GM12878 (cell line): Measurements from ENCODE around the gene COPS6.

ENCODE experiments used
- EZH2 ChIP-seq: IDR thresholded peaks from 2 replicates; pipeline ENCODE4 v1.6.1; 2012; ENCODE audit warnings: low read depth, mild to moderate bottlenecking, control low read depth, inconsistent platforms, low read length, borderline replicate concordance; ENCODE audit not compliant: control insufficient read depth
- POLR2A ChIP-seq: IDR thresholded peaks from 2 replicates; pipeline ENCODE4 v1.6.1; 2011; ENCODE audit warnings: low read depth, mild to moderate bottlenecking, low read length
- REST ChIP-seq: IDR thresholded peaks from 2 replicates; pipeline ENCODE4 v1.6.1; 2012; ENCODE audit warnings: mild to moderate bottlenecking, low read depth, low read length
- TF ChIP-seq, protein P1 (sequence below): fragments of 450-650 bp; IDR thresholded peaks from 2 replicates; pipeline ENCODE4 v1.6.1; 2017; ENCODE audit warnings: mild to moderate bottlenecking

DNA sequence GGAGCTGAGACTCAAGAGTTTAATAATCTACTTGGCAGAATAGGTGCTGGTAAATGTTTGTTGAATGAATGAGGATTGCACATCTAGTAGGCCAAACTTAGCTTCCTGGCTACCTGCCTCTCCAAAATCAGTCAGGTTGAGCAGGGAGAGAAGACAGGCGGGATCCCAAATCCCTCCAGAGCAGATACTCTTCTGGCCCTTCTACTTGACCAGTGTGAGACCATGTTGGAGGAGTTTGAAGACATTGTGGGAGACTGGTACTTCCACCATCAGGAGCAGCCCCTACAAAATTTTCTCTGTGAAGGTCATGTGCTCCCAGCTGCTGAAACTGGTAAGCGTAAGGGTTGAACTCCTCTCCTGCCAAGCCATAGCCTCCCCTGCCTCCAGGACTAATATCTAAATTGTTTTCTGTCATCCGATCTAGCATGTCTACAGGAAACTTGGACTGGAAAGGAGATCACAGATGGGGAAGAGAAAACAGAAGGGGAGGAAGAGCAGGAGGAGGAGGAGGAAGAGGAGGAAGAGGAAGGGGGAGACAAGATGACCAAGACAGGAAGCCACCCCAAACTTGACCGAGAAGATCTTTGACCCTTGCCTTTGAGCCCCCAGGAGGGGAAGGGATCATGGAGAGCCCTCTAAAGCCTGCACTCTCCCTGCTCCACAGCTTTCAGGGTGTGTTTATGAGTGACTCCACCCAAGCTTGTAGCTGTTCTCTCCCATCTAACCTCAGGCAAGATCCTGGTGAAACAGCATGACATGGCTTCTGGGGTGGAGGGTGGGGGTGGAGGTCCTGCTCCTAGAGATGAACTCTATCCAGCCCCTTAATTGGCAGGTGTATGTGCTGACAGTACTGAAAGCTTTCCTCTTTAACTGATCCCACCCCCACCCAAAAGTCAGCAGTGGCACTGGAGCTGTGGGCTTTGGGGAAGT, 35.8 kb downstream of the COPS6 start:
- no peak for TF ChIP-seq REST
- TF ChIP-seq, protein P1, sequence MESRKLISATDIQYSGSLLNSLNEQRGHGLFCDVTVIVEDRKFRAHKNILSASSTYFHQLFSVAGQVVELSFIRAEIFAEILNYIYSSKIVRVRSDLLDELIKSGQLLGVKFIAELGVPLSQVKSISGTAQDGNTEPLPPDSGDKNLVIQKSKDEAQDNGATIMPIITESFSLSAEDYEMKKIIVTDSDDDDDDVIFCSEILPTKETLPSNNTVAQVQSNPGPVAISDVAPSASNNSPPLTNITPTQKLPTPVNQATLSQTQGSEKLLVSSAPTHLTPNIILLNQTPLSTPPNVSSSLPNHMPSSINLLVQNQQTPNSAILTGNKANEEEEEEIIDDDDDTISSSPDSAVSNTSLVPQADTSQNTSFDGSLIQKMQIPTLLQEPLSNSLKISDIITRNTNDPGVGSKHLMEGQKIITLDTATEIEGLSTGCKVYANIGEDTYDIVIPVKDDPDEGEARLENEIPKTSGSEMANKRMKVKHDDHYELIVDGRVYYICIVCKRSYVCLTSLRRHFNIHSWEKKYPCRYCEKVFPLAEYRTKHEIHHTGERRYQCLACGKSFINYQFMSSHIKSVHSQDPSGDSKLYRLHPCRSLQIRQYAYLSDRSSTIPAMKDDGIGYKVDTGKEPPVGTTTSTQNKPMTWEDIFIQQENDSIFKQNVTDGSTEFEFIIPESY: no peak
- TF ChIP-seq EZH2: no peak
- TF ChIP-seq POLR2A: no peak
